T-helper 2 cell treated with Interferon-gamma antibody and Interleukin-4, amounts not matched to agents 100 ng/mL and 5 ng/mL, for 36 hours (primary cell): ENCODE data around the gene MAU2. TPM values are rescaled to one million over a fixed set of nuclear protein-coding genes. Genes with fewer than 3 reads are reported as not detected.

Source experiments
- intact Hi-C: fragments of 100-400 bp; cut with micrococcal nuclease; formaldehyde crosslinking; loops from one replicate; pipeline ENCODE4 v1.15.1; 2023
- total RNA-seq: library from RNA; stranded (reverse); gene quantifications from 2 replicates; pipeline ENCODE4 v1.2.3, GENCODE V29; 2022

Gene MAU2
- total RNA-seq, 1 donor from 2014 or later = 82.7 TPM

GRCh38 chr19:19306191-19306590 lies 14.4 kb upstream of the MAU2 start:
- intact Hi-C loops = no loop called here

GRCh38 chr19:19308373-19308772 lies 12.3 kb upstream of the MAU2 start:
- intact Hi-C loops = no loop called here

GRCh38 chr19:19315444-19315843 lies 5.2 kb upstream of the MAU2 start:
- intact Hi-C loops = no loop called here

- intact Hi-C loops = no loop called here
These were observed 4.5 kb upstream of the MAU2 start for GRCh38 chr19:19316082-19316481.

- intact Hi-C loops = loop anchor here (1.0 to 5.0 kb wide), 6 partner anchors 42 to 196 kb away; partner anchors contain the start of genes BORCS8, NDUFA13, RFXANK and TMEM161A
These were observed 783 bp upstream of the MAU2 start for GRCh38 chr19:19319732-19320360.

- intact Hi-C loops = loop anchor here (5.0 kb wide), 1 partner anchor 41 kb away; no protein-coding TSS in a partner anchor
These were observed 530 bp downstream of the MAU2 start for GRCh38 chr19:19321141-19321577.

- intact Hi-C loops = loop anchor here (5.0 kb wide), 1 partner anchor 38 kb away; no protein-coding TSS in a partner anchor
These were observed 3.6 kb downstream of the MAU2 start for GRCh38 chr19:19324059-19324770.

GRCh38 chr19:19327672-19328071 lies 7.0 kb downstream of the MAU2 start:
- intact Hi-C loops = no loop called here

GRCh38 chr19:19329126-19329525 lies 8.5 kb downstream of the MAU2 start:
- intact Hi-C loops = no loop called here

- intact Hi-C loops = no loop called here
These were observed 13.7 kb downstream of the MAU2 start for GRCh38 chr19:19334063-19334988.

- intact Hi-C loops = no loop called here
These were observed 14.3 kb downstream of the MAU2 start for GRCh38 chr19:19334989-19335344.

- intact Hi-C loops = no loop called here
These were observed 15.0 kb downstream of the MAU2 start for GRCh38 chr19:19335408-19336158.

GRCh38 chr19:19336597-19336996 lies 16.0 kb downstream of the MAU2 start:
- intact Hi-C loops = no loop called here

- intact Hi-C loops = no loop called here
These were observed 16.5 kb downstream of the MAU2 start for GRCh38 chr19:19337120-19337519.

- intact Hi-C loops = no loop called here
These were observed 17.5 kb downstream of the MAU2 start for GRCh38 chr19:19338082-19338481.

- intact Hi-C loops = no loop called here
These were observed 20.4 kb downstream of the MAU2 start for GRCh38 chr19:19341026-19341425.

- intact Hi-C loops = no loop called here
These were observed 21.7 kb downstream of the MAU2 start for GRCh38 chr19:19342086-19343015.

- intact Hi-C loops = no loop called here
These were observed 22.4 kb downstream of the MAU2 start for GRCh38 chr19:19343016-19343362.

GRCh38 chr19:19343762-19344161 lies 23.1 kb downstream of the MAU2 start:
- intact Hi-C loops = no loop called here

GRCh38 chr19:19345232-19345631 lies 24.6 kb downstream of the MAU2 start:
- intact Hi-C loops = no loop called here
